ENCODE data around the gene FRAT1. TPM values are rescaled to one million over a fixed set of nuclear protein-coding genes. Genes with fewer than 3 reads are reported as not detected.

FRAT1 gene
- total RNA-seq, 4 donors from 2014 or later: 1.7 to 6.1 (median 3.9) TPM

GRCh38 chr10:97332591-97333350, 13.7 kb downstream of the FRAT1 start:
- WGBS, 2 donors: 11 to 12% methylated on average over 18 of the region's 18 CpGs
- peaks cover 0 to 34% (median 0%) of the 10 kb centered on the region in 3 donors for H3K36me3 ChIP-seq
- intact Hi-C loops (cut with DNase I): loop anchor here (10.0 kb wide), 1 partner anchor 48 kb away; no protein-coding TSS in a partner anchor
- H3K9me3 ChIP-seq: no peaks in the 10 kb centered on the region
- no peak for DNase-seq
- H3K27ac ChIP-seq: peak overlapping the region; percentile 95 to 98 (median 97)
- peak overlapping the region; percentile 64 to 85 (median 78) for H3K4me3 ChIP-seq
- peaks cover 25 to 90% (median 54%) of the 10 kb centered on the region in 3 donors for H3K4me1 ChIP-seq
- no peak for TF ChIP-seq POLR2A (IDR thresholded peaks at IDR 0.05)
- TF ChIP-seq, protein P1, sequence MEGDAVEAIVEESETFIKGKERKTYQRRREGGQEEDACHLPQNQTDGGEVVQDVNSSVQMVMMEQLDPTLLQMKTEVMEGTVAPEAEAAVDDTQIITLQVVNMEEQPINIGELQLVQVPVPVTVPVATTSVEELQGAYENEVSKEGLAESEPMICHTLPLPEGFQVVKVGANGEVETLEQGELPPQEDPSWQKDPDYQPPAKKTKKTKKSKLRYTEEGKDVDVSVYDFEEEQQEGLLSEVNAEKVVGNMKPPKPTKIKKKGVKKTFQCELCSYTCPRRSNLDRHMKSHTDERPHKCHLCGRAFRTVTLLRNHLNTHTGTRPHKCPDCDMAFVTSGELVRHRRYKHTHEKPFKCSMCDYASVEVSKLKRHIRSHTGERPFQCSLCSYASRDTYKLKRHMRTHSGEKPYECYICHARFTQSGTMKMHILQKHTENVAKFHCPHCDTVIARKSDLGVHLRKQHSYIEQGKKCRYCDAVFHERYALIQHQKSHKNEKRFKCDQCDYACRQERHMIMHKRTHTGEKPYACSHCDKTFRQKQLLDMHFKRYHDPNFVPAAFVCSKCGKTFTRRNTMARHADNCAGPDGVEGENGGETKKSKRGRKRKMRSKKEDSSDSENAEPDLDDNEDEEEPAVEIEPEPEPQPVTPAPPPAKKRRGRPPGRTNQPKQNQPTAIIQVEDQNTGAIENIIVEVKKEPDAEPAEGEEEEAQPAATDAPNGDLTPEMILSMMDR (IDR thresholded peaks at IDR 0.05): peak in 1 of 6 experiments; percentile 2
- no peaks in the 10 kb centered on the region for H3K27me3 ChIP-seq

GRCh38 chr10:97333351-97333600, 14.2 kb downstream of the FRAT1 start:
- DNase-seq: no peak
- peak overlapping the region; percentile 64 to 85 (median 78) for H3K4me3 ChIP-seq
- no peaks in the 10 kb centered on the region for H3K27me3 ChIP-seq
- 0 to 6% methylated on average over 6 to 7 of the region's 7 CpGs for WGBS, 2 donors
- peak overlapping the region; percentile 95 to 98 (median 97) for H3K27ac ChIP-seq
- peaks cover 25 to 90% (median 56%) of the 10 kb centered on the region in 3 donors for H3K4me1 ChIP-seq
- peaks cover 0 to 32% (median 0%) of the 10 kb centered on the region in 3 donors for H3K36me3 ChIP-seq
- intact Hi-C loops (cut with DNase I): loop anchor here (10.0 kb wide), 1 partner anchor 48 kb away; no protein-coding TSS in a partner anchor
- TF ChIP-seq, protein P1 (IDR thresholded peaks at IDR 0.05): no peak
- TF ChIP-seq POLR2A (IDR thresholded peaks at IDR 0.05): no peak
- H3K9me3 ChIP-seq: no peaks in the 10 kb centered on the region

- Histone ChIP-seq H3K4me3 (peak overlapping the region; percentile 64 to 85 (median 78)), H3K9me3 (no peaks in the 10 kb centered on the region), H3K27ac (peak overlapping the region; percentile 95 to 98 (median 97)), H3K27me3 (no peaks in the 10 kb centered on the region), H3K36me3 (peaks cover 0 to 26% (median 0%) of the 10 kb centered on the region in 3 donors), H3K4me1 (peaks cover 25 to 85% (median 56%) of the 10 kb centered on the region in 3 donors)
- intact Hi-C loops (cut with DNase I): loop anchor here (10.0 kb wide), 1 partner anchor 49 kb away; no protein-coding TSS in a partner anchor
- peak in 1 of 4 donors; percentile 46 for TF ChIP-seq POLR2A (IDR thresholded peaks at IDR 0.05)
- TF ChIP-seq, protein P1 (IDR thresholded peaks at IDR 0.05): peak in 1 of 6 experiments; percentile 10
- WGBS, 2 donors: 14% methylated on average over 7 of the region's 89 CpGs; no CpG with 5 or more reads in 1 of the 2 donors
- DNase-seq: no peak
These were observed 14.7 kb downstream of the FRAT1 start for GRCh38 chr10:97333601-97334369.

DNA sequence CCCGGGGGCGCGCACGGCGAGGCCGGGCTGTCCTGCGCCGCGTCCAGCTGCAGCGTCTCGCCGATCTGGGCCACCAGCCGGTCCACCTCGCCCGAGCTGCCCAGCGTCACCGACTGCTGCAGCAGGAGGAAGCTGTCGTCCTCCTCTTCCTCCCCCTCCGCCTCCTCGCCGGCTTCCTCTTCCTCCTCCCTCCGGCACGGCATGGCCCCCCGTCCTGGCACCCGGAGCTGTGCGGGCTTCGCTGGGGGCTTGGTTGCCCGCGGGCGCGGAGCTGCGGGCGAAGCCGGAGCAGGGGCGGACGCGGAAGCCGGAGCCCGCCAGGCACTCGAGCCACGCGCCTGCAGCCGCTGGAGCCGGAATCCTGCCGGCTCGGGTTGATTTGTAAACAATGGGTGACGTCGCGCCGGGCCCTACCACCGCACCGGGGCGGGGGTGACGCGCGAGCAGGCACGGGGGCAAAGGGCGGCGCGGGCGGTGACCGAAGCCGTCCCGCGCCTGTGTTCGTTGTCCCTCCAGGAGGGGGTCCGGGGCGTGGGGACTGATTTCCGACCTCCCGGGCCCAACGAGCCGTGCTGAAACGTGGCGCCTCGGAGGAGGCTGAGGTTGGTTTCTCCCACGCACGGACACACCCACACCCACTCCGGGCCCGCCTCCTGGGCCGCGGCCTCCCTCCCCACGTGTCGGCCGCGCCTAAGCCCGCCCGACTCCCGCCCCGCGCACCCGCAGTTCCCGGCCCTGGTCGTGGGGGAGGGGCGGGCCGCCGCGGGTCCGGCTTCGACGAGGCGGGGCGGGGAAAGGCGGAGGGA, 15.5 kb downstream of the FRAT1 start, which contains the start of gene FRAT2:
FRAT2 (minus strand) TSS at position 360 of the 806 bp plus-strand sequence; CDS start at position 203, 157 bp downstream.
- DNase-seq: peak; percentile 54
- no peaks in the 10 kb centered on the region for H3K27me3 ChIP-seq
- H3K4me1 ChIP-seq: peaks cover 25 to 77% (median 56%) of the 10 kb centered on the region in 3 donors
- intact Hi-C loops (cut with DNase I): loop anchor here (10.0 kb wide), 1 partner anchor 50 kb away; no protein-coding TSS in a partner anchor
- peaks cover 0 to 19% (median 0%) of the 10 kb centered on the region in 3 donors for H3K36me3 ChIP-seq
- TF ChIP-seq, protein P1 (IDR thresholded peaks at IDR 0.05): peak in 1 of 6 experiments; percentile 14
- peak in 3 of 4 donors; percentile 2 to 94 (median 87) for TF ChIP-seq POLR2A (IDR thresholded peaks at IDR 0.05)
- no peaks in the 10 kb centered on the region for H3K9me3 ChIP-seq
- H3K4me3 ChIP-seq: peak within 1 kb of the TSS; percentile 64 to 85 (median 78)
- 0% methylated on average over 6 of the region's 103 CpGs; no CpG with 5 or more reads in 1 of the 2 donors for WGBS, 2 donors
- peak within 1 kb of the TSS; percentile 95 to 98 (median 97) for H3K27ac ChIP-seq

Measured in esophagus squamous epithelium (tissue), 5 donors.